GM21528 (cell line): Measurements from ENCODE around the gene CTH.
"Not testable (repeated sequence)": the region's sequence is repeated elsewhere in the genome, so short reads cannot be mapped to it uniquely, and the experiment has no call there.

ENCODE experiments used
- ATAC-seq: cut with Tn5 transposase; IDR thresholded peaks from one replicate; pipeline ENCODE4 v1.9.1; 2021; ENCODE audit warnings: mild to moderate bottlenecking, moderate library complexity; ENCODE audit not compliant: unreplicated experiment, low FRiP score

The CTH gene

DNA sequence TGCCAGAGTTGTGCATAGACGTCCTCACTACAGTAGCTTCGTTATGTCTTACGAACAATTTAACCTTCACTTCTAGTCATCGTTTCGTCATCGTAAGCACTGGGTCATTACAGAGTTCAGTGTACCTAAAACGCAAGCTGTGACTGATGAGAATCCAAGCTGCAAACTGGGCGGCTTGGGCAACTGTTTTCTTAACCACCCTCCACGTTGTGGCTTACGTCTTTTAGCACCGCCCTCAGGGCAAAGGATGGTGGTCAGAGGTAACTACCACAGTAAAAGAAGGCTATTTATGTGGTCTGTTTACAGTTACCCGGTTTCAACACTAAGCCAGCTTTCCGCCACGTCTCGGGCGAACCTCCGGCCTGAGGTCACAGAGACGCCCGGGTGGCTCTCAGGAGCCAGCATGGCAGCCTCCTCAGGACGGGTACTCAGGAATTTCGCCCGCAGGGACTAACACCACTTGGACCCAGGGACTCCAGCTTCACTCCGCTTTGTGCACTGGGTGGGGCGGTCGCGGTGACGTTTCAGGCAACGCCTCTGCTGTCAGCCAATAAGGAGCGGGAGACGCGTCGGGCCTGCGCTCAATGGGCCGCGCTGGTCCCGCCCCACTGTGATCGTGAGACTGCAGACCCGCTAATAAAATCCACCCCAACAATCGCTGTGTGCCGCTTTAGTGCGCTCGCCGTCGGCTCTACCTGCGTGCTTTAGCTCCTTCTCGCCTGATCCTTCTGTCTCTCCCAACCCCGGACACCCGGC, at the start of gene CTH:
Gene CTH (plus strand): TSS at position 665 of the 756 bp plus-strand sequence. CDS start 148 bp downstream, outside the sequence.
- ATAC-seq, result peak; percentile 99

DNA sequence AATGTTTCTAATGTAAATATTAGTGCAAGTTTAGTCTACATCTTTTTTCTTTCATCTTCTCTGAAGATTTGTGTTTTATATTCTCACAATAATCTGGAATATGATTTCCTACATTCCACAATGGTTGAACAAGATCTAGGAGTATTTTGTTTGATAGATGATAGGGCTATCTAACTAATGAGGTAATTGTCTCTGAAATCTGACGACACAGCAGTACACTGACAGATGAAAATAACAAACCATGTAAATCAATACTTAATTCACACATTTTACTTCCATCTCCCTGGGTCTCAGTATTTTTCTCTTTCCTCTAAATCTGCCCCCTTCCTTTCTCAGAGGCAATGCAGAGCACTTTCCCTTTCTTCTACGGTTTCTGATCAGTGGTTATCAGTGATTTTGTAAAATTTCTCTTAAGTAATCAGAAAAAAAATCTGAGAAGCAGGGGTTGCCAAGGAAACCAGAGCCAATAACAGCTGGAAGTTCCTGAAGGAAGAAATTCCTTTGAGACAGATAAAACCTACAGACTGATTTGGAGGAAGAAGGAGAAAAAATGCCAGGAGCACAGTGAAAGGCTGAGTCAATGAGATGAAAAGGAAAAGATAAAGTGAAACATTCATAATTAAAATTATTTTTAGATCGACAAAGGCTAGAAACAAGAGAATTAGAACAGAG, 49.2 kb upstream of the CTH start:
- ATAC-seq, result no peak

DNA sequence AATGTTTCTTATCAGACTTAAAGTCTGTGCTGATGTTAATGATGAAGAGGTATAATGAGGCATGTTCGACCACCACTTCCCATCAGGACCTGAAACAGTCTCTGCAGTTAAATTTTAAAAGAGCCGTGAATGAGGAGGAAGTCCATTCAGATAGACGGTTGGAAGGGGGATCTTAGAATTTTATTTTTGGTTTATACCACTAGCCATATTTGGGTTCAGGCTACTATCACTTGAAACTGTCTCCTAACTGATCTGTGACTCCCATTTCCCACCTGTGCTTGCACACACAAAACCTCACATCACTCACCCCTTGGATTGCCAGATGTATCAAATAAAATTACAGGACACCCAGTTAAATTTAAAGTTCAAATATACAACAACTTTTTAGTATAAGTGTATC, 46.6 kb upstream of the CTH start:
- ATAC-seq, result no peak

DNA sequence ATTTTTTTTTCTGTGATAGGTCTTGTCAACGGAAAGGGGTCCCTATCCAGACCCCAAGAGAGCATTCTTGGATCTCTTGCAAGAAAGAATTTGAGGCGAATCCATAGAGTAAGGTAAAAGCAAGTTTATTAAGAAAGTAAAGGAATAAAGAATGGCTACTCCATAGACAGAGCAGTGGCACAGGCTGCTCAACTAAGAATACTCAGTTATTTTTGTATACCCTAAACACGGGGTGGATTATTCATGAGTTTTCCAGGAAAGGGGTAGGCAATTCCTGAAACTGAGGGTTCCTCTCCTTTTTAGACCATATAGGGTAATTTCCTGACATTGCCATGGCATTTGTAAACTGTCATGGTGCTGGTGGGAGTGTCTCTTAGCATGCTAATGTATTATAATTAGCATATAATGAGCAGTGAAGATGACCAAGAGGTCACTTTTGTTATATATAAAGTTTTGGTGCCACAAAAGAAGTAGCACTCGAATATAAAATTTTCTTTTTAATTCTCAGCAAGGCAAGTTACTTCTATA, 44.6 kb upstream of the CTH start:
- not testable (repeated sequence) for ATAC-seq

DNA sequence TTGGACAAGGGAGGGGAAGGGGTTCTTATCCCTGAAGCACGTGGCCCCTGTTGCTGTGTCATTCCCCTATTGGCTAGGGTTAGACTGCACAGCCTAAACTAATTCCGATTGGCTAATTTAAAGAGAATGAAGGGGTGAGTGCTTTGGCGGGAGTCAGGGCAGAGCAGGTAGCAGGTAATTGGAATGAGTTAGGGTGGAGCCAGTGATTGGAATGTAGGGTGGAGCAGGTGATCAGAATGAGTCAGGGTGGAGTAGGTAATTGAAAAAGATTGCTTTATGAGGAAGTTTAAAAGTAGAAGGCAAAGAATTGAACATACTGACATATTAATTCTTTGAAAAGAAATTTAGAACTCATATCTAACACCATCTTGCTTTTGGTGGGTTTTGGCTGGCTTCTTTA, 44.1 kb upstream of the CTH start:
- ATAC-seq, result not testable (repeated sequence)

DNA sequence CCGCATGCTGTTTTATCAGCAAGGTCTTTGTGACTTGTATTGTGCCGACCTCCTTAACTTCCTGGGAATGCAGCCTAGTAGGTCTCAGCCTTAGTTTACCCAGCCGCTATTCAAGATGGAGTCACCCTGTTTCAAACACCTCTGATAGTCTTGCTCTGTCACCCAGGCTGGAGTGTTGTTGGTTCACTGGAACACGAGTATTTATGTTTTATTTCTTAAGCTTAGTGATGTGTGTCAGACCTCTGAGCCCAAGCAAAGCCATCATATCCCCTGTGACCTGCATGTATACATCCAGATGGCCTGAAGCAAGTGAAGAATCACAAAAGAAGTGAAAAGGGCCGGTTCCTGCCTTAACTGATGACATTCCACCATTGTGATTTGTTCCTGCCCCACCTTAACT, 43.7 kb upstream of the CTH start:
- ATAC-seq, result not testable (repeated sequence)

DNA sequence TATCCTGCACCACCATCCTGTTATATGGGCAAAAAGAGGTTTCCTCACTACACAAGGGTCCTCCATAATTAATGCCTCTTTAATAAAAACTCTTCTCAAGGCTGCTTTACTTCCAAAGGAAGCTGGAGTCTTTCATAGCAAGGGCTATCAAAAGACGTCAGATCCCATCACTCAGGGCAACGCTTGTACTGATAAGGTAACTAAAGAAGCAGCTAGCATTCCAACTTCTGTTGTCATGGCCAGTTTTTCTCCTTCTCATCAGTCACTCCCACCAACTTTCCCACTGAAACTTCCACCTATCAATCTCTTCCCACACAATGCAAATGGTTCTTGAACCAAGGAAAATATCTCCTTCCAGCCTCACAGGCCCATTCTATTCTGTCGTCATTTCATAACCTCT, 39.5 kb upstream of the CTH start:
- not testable (repeated sequence) for ATAC-seq

DNA sequence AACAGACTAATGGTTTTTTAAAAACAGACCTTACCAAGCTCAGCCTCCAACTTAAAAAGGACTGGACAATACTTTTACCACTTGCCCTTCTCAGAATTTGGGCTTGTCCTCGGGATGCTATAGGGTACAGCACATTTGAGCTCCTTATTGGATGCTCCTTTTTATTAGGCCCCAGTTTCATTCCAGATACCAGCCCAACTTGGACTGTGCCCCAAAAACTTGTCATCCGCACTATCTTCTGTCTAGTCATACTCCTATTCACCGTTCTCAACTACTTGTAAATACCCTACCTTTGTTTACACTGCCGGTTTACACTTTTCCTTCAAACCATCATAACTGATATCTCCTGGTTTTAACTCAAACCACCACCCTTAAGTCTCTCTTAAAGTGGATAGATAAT, 38.6 kb upstream of the CTH start:
- no peak for ATAC-seq

DNA sequence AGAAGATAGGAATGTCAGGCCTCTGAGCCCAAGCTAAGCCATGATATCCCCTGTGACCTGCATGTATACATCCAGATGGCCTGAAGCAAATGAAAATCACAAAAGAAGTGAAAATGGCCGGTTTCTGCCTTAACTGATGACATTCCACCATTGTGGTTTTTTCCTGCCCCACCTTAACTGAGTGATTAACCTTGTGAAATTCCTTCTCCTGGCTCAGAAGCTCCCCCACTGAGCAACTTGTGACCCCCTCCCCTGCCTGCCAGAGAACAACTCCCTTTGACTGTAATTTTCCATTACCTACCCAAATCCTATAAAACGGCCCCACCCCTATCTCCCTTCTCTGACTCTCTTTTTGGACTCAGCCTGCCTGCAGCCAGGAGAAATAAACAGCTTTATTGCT, 37.5 kb upstream of the CTH start:
- not testable (repeated sequence) for ATAC-seq

DNA sequence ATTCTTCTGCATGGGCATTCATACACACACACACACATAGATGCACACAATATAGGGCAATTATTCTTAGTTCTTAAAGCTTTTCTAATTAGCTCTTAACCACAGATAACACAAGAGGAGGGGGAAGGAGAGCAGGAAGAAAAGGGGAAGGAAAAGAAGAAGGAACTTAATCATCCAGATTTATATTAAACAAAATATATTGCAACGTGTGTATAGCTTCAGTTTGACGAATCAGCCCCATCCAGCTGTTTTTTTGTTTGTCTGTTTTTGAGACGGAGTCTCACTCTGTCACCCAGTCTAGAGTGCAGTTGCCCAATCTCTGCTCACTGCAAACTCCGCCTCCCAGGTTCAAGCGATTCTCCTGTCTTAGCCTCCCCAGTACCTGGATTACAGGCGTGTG, 34.9 kb upstream of the CTH start:
- no peak for ATAC-seq

DNA sequence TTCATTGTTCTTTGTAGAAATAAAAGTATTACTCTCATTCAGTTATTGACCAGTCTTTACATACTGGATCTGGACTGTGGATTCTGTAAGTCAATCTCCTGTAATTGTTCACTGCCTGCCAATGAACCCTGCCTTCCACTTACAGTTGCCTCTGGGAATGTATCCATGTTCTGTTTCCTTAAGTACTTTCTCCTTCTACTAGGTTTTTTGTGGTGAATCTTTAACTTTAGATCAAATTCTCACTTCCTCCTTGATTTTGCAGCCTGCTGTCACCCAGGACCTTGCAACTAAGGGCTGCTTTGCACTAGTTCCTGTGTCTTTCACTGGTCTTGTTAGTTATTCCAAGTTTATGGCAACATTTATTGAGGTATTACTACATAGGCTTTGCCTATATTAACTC, 28.4 kb upstream of the CTH start:
- ATAC-seq, result peak; percentile 85

DNA sequence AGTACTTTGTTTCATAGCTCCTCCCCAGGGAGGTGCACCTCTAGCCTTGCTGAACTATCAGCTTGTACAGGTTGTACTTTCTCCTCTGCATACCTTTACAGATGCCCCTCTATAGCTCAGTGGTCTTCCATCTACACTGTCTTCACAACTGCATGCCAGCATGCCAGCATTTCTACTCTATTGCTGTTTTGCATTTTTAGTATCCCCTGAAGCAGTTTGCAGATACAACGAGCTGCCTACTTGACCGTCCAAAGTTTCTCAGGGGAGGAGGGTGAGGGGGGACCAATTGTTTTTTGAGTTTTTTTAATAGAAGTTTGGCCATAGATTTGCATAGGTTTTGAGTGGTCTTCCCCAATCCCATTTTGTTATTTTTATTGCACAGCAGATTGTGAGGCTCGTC, 27.6 kb upstream of the CTH start:
- no peak for ATAC-seq

DNA sequence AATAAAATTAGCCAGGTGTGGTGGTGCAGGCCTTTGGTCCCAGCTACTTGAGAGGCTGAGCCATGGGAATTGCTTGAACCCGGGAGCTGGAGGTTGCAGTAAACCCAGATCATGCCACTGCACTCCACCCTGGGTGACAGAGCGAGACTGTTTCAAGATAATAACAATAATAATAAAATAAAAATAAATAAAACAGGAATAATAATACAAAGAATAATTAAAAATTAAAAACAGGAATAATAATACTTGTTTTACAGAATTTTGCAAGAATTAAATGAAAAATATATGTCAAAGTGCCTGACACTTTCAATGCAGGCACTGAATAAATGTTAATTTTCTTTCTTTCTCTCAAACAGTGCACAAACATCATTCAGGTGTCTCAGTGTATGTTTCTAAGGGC, 26.5 kb upstream of the CTH start:
- ATAC-seq, result no peak

DNA sequence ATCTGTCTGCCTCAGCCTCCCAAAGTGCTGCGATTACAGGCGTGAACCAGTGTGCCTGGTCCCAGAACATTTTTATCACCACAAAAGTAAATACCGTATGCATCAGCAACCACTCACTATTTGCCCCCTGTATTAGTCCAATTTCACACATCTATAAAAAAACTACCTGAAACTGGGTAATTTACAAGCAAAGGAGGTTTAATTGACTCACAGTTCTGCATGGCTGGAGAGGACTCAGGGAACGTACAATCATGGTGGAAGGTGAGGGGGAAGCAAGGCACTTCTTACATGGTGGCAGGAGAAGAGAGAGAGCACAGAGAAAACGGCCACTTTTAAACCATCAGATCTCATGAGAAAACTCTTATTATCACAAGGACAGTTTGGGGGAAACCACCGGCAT, 25.6 kb upstream of the CTH start:
- no peak for ATAC-seq

DNA sequence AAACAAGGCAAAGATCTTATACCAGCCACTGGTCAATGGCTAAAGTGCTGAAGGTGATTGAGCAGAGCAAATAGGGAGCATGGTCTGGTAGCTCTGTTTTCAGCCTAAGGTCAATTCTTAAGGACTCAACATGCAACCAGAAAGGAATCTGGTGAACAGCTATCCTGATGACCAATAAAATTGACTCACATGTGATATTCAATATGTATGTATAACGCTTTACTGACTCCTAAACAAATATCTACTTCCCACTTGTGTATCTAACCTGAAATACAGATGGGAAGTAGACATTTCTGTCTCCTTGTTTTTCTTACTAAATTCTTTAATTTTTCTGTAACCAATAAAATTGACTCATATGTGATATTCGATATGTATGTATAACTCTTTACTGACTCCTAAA, 24.9 kb upstream of the CTH start:
- ATAC-seq, result no peak

DNA sequence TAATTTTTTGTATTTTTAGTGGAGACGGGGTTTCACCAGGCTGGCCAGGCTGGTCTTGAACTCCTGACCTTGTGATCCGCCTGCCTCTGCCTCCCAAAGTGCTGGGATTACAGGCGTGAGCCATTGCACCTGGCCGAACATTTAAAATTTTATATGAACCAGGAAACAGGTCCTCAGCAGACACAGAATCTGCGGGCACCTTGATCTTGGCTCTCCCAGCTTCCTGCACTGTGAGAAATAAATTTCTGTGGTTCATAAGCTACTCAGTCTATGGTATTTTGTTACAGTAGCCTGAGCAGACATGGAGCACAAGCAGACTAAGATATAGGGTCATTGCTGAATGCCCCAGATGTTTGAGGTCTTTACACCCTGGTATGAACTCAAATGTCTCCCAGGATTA, 23.6 kb upstream of the CTH start:
- ATAC-seq, result no peak

DNA sequence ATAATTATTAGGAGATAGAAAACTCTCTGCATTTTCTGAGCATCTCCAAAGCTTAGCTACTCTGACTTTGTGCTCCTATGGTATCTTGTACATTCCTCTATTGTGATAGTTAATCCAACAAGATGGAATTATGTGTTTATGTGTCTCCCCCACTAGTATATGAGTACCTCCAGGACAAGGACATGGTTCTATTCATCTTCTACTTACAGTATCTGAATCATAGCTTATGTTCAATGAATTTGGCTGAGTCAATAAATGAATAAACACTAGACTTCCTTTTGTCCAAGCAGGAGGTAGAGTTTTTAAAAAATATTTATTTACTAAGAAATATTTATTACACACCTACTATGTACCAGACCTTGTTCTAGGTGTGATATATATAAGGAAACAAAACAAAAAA, 18.4 kb upstream of the CTH start:
- no peak for ATAC-seq

DNA sequence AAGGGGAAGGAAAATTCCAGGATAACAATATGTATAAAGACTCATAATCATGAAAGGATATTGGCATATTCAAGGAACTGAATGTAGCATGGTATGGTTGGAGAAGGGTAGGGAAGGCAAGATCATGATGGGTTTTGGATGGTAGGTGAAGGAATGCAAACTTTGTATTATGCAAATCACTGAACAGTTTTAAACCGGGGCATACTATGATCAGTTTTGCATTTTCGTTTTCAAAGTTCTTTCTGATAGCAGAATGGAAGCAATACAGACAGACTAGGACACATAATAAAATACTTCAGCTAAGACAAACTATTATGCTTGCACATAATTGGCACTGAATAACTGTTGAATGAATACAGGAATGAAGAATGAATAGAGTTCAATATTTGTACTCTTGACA, 14.5 kb upstream of the CTH start:
- no peak for ATAC-seq

DNA sequence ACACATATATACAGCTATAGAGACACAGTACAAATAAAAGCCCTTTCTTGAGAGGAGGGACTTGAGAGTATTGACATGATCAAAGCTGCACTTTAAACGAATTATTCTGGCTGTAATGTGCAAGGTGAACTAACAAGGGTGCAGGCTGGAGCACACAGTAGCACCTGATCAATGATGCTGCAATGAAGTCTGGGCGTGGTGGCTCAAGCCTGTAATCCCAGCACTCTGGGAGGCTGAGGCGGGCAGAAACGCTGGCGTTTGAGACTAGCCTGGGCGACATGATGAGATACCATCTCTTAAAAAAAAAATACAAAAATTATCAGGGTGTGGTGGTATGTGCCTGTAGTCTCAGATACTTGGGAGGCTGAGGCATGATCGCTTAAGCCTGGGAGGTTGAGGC, 14.1 kb upstream of the CTH start:
- ATAC-seq, result no peak

DNA sequence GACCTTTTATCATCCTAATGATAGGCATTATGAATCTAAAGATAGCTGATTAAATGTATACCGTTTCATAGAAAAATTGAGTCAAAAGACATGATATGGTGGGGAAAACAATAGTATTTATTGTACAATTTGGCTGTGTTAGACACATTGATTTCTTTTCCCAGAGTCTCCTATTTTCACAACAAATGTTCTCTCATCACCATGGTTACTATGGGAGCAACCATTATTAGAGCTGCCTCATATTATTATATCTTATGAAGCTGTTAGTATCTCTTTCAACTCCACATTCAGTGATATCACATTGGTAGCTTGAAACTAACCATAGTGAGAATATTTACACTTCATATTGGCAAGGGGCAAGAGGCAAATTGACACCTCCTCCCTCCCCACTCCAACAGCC, 10.7 kb upstream of the CTH start:
- no peak for ATAC-seq

DNA sequence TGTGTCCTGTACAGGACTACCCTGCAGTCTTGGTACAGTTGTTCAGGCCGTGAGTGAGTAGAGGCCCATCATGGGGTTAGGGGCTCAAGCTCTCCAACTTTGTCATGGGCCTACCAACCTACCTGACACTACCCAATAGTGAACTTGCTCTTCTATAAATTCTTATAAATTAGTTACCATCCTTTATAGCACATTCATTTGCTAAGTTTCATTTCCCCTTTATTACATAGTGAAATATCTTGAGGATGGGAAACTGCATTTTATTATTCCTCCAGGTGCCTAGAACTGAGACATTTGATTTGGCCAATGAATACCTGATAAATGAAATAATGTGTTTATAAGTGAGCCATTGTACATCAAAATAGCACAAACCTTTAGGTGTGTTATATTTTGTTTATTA, 9.1 kb upstream of the CTH start:
- ATAC-seq, result no peak

DNA sequence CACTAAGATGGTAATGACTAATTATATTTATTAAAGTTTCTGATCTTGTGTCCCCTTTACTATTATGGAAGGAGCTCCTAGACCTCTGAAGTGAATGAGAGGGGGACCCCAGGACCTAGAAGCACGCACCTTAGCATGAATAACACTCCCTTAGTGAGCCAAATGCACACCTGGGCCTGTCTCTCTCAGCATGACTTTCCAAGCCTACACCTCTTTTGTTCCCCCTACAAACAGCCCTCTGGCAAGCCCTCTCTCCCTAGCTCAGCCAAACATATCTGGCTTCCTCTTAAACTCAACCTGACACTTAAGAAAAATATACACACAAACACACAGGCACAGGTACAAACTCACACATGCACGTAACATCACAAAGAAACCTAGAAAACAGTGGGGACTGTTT, 7.3 kb upstream of the CTH start:
- ATAC-seq, result no peak
